OCI-LY3 (cell line): ENCODE results near the gene TAS2R5.
"Not testable (repeated sequence)": the region's sequence is repeated elsewhere in the genome, so short reads cannot be mapped to it uniquely, and the experiment has no call there.

Experiments used
- EZH2phosphoT487 ChIP-seq: fragments of 200-600 bp; shearing (Covaris generic); IDR thresholded peaks from 2 replicates; pipeline ENCODE4 v1.6.1; 2018; ENCODE audit warnings: antibody characterized with exemption, mixed run types, low read depth
- TF ChIP-seq, protein P1 (sequence below): fragments of 200-600, 300-600 bp; sonication (generic); IDR thresholded peaks from 2 replicates; pipeline ENCODE4 v1.5.1; 2014; ENCODE audit warnings: antibody characterized with exemption, low read length, low read depth

DNA sequence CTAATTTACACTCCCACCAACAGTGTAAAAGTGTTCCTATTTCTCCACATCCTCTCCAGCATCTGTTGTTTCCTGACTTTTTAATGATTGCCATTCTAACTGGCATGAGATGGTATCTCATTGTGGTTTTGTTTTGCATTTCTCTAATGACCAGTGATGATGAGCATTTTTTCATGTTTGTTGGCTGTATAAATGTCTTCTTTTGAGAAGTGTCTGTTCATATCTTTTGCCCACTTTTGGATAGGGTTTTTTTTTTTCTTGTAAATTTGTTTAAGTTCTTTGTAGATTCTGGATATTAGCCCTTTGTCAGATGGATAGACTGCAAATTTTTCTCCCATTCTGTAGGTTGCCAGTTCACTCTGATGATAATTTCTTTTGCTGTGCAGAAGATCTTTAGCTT, 32.4 kb downstream of the TAS2R5 start:
- TF ChIP-seq, protein P1, sequence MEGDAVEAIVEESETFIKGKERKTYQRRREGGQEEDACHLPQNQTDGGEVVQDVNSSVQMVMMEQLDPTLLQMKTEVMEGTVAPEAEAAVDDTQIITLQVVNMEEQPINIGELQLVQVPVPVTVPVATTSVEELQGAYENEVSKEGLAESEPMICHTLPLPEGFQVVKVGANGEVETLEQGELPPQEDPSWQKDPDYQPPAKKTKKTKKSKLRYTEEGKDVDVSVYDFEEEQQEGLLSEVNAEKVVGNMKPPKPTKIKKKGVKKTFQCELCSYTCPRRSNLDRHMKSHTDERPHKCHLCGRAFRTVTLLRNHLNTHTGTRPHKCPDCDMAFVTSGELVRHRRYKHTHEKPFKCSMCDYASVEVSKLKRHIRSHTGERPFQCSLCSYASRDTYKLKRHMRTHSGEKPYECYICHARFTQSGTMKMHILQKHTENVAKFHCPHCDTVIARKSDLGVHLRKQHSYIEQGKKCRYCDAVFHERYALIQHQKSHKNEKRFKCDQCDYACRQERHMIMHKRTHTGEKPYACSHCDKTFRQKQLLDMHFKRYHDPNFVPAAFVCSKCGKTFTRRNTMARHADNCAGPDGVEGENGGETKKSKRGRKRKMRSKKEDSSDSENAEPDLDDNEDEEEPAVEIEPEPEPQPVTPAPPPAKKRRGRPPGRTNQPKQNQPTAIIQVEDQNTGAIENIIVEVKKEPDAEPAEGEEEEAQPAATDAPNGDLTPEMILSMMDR, result not testable (repeated sequence)
- not testable (repeated sequence) for TF ChIP-seq EZH2phosphoT487
